ENCODE data around the gene C1QTNF2. TPM values are rescaled to one million over a fixed set of nuclear protein-coding genes. Genes with fewer than 3 reads are reported as not detected.

The C1QTNF2 gene
- total RNA-seq, 1 experiment from 2014 or later: not detected

DNA sequence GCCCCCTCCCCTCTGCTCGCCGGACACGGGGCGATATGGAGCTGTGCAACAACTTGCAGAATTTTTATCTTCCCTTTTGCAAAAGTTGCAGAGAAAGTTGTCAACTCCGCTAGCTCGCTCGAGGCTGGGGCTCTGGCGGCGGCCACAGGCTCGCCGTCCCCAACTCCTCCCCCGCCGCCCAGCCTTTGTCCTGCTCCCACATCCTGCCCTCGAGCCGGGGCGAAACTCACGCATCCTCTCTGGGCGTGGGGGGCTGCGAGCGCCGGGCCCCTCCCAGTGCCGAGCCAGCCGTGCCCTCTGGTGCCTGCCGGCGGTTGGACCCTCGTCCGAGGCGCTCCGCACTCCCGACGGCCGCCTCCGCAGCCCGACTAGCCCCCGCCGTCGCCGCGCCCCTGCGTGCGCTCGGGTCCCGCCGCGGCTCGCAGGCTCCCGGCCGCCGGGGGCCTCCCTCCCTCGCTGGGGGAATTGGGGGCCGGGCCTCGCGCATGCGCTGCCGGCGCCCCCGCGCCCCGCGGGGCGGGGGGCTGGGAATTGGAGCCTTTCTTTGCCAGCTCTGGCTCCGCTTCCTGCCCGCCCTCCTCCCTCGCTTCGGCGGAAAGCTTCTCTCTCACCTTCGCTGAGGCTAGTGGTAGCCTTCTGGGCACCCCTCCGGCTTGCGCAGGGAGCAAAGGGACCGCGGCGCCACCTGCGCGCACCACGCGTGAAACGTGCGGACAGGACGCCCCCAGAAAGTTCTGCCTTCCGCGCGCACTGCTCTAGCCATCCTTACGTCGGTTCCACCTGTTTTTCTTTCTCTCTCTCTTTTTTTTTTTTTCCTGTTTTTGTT is 58.1 kb downstream of the C1QTNF2 start, which contains the start of gene CCNJL:
CCNJL (minus strand) TSS at position 431 of the 826 bp plus-strand sequence. CDS start 641 bp downstream, outside the sequence.
- Histone ChIP-seq H3K36me3 (replicated peaks; ENCODE audit: control insufficient read depth, insufficient read depth, low read length) (peaks cover 5% of the 10 kb centered on the region), H3K27me3 (ENCODE audit: control insufficient read depth, insufficient read depth, low read length) (no peaks in the 10 kb centered on the region), H3K4me3 (ENCODE audit: insufficient read depth, low read depth, low read length) (peak within 1 kb of the TSS; percentile 86)
- DNase-seq: peak; percentile 100

DNA sequence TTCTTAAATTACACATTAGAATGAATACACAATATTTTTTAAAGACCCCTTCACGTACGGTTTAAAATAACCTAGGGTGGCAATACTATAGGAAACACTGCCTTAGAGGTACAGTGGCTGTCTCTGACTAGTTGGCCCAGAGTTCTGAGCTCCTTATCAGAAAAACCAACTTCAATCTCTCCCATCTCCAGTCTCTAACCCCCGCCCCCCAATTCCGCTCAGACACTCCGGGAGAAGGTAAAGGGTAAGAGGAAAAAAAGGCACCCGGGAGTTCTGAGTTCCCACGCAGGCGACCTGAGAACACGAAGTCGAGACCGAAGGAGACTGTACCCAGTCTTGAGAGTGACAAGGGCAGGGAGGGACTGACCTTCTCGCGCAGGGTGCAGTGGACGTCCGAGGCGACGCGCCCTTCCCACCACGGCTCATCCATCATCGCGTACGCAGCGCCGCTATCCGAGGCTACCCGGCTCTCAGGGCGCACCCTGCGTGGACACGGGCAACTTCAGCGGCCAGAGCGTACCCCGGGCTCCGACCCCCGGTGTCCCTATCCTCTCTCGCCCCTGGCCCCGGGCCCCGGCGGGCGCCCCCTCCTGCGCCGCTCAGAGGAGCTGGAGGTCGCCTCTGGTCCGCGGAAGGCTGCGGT is 58.8 kb downstream of the C1QTNF2 start:
- H3K36me3 ChIP-seq (replicated peaks; ENCODE audit: control insufficient read depth, insufficient read depth, low read length): peaks cover 7% of the 10 kb centered on the region
- H3K4me3 ChIP-seq (ENCODE audit: insufficient read depth, low read depth, low read length): peak overlapping the region; percentile 86
- H3K27me3 ChIP-seq (ENCODE audit: control insufficient read depth, insufficient read depth, low read length): no peaks in the 10 kb centered on the region
- DNase-seq: peak; percentile 62

GRCh38 chr5:160310552-160311295 is 59.7 kb downstream of the C1QTNF2 start:
- H3K36me3 ChIP-seq (replicated peaks; ENCODE audit: control insufficient read depth, insufficient read depth, low read length): peaks cover 7% of the 10 kb centered on the region
- H3K4me3 ChIP-seq (ENCODE audit: insufficient read depth, low read depth, low read length): 0 out of 2 replicates have a peak overlapping the region, but pooled peaks have one; percentile 86
- H3K27me3 ChIP-seq (ENCODE audit: control insufficient read depth, insufficient read depth, low read length): no peaks in the 10 kb centered on the region
- peak; percentile 73 for DNase-seq

GRCh38 chr5:160310140-160310539 is 60.3 kb downstream of the C1QTNF2 start:
- H3K36me3 ChIP-seq (replicated peaks; ENCODE audit: control insufficient read depth, insufficient read depth, low read length): peaks cover 7% of the 10 kb centered on the region
- DNase-seq: no peak
- no peak overlapping the region for H3K4me3 ChIP-seq (ENCODE audit: insufficient read depth, low read depth, low read length)
- H3K27me3 ChIP-seq (ENCODE audit: control insufficient read depth, insufficient read depth, low read length): no peaks in the 10 kb centered on the region

DNA sequence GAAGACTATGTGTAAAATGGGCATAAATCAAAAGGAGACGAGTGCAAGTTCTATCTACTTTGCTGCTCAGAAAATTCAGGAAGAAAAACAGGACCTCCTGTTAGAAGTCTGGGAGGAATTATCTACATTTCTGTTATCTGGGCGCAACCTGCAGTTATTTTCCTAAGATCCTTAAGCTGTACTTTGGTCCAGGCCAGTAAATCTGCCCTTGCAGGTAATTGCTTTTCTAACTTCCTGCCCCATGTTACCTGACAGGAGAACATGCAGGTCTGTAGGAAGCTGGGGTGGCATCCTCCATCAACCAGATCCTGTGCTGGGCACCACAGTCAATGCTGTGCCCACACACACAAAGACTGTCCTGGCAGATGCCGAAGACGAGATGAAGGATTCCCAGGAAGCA is 63.7 kb downstream of the C1QTNF2 start:
- H3K36me3 ChIP-seq (replicated peaks; ENCODE audit: control insufficient read depth, insufficient read depth, low read length): peaks cover 13% of the 10 kb centered on the region
- no peak overlapping the region for H3K4me3 ChIP-seq (ENCODE audit: insufficient read depth, low read depth, low read length)
- DNase-seq: no peak
- no peaks in the 10 kb centered on the region for H3K27me3 ChIP-seq (ENCODE audit: control insufficient read depth, insufficient read depth, low read length)

DNA sequence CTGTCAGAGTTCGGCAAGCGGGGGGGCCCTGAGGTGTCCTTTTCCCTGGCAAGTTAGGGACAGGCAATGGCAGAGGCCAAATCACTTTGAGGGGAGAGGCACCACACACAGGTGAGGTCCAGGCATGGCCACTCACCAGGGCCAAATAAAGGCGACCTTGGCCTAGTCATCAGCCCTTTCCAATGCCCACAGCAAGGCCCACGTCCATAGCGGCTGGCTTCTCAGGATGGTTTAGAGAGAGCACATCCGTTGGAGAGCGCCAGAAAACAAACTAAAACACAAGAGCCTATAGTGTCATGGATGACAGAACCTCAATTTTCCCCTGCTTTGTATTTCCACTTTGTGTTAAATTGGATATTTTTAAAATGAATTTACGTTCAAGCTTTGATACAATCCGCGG is 65.1 kb downstream of the C1QTNF2 start:
- no peak for DNase-seq
- H3K4me3 ChIP-seq (ENCODE audit: insufficient read depth, low read depth, low read length): no peak overlapping the region
- no peaks in the 10 kb centered on the region for H3K27me3 ChIP-seq (ENCODE audit: control insufficient read depth, insufficient read depth, low read length)
- peaks cover 13% of the 10 kb centered on the region for H3K36me3 ChIP-seq (replicated peaks; ENCODE audit: control insufficient read depth, insufficient read depth, low read length)

GRCh38 chr5:160303690-160304089 is 66.7 kb downstream of the C1QTNF2 start:
- H3K36me3 ChIP-seq (replicated peaks; ENCODE audit: control insufficient read depth, insufficient read depth, low read length): peaks cover 13% of the 10 kb centered on the region
- no peaks in the 10 kb centered on the region for H3K27me3 ChIP-seq (ENCODE audit: control insufficient read depth, insufficient read depth, low read length)
- DNase-seq: no peak
- H3K4me3 ChIP-seq (ENCODE audit: insufficient read depth, low read depth, low read length): no peak overlapping the region

DNA sequence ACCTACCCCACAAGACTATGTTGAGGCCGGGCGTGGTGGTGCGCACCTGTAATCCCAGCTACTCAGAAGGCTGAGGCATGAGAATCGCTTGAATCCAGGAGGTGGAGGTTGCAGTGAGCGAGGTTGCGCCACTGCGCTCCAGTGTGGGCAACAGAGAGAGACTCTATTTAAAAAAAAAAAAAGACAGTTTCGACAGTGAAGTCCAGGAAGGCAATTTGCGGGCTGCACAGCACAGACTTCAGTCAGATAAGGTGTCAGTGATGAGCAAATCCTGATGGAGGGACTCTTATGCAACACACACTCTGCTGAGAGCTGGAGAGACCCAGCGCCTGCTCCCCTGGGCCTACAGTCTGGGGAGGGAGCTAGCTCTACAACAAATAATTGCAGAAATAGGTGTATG is 72.2 kb downstream of the C1QTNF2 start:
- DNase-seq: no peak
- H3K36me3 ChIP-seq (replicated peaks; ENCODE audit: control insufficient read depth, insufficient read depth, low read length): no peaks in the 10 kb centered on the region; the same call in 1 of the 2 replicates
- H3K27me3 ChIP-seq (ENCODE audit: control insufficient read depth, insufficient read depth, low read length): no peaks in the 10 kb centered on the region
- no peak overlapping the region for H3K4me3 ChIP-seq (ENCODE audit: insufficient read depth, low read depth, low read length)

GRCh38 chr5:160297776-160298175 is 72.7 kb downstream of the C1QTNF2 start:
- DNase-seq: no peak
- Histone ChIP-seq H3K4me3 (ENCODE audit: insufficient read depth, low read depth, low read length) (no peak overlapping the region), H3K27me3 (ENCODE audit: control insufficient read depth, insufficient read depth, low read length) (no peaks in the 10 kb centered on the region), H3K36me3 (replicated peaks; ENCODE audit: control insufficient read depth, insufficient read depth, low read length) (no peaks in the 10 kb centered on the region; the same call in 1 of the 2 replicates)

Other genes with a start within 250 kb of the C1QTNF2 start
- 0.48 and 1.3 TPM in 2 replicates for gene FABP6, start 141.1 kb downstream of the C1QTNF2 start, total RNA-seq (2014; rRNA removed; shearing (Covaris generic))
- gene CCNJL, start 58.1 kb downstream of the C1QTNF2 start, total RNA-seq (2014; rRNA removed; shearing (Covaris generic)): 17.8 and 20.9 TPM in 2 replicates
- 4.8 and 6.3 TPM in 2 replicates for gene FAM200C, start 29.4 kb upstream of the C1QTNF2 start, total RNA-seq (2014; rRNA removed; shearing (Covaris generic))
- gene SLU7, start 48.5 kb upstream of the C1QTNF2 start, total RNA-seq (2014; rRNA removed; shearing (Covaris generic)): 19.8 and 22.3 TPM in 2 replicates
- 372 and 415 TPM in 2 replicates for gene PTTG1, start 51.2 kb upstream of the C1QTNF2 start, total RNA-seq (2014; rRNA removed; shearing (Covaris generic))